GM19468 (cell line): ENCODE measurements around the gene ZNF644.

Source experiments
- ATAC-seq: cut with Tn5 transposase; IDR thresholded peaks from one replicate; pipeline ENCODE4 v1.9.1; 2021; ENCODE audit warnings: mild to moderate bottlenecking, moderate library complexity, moderate number of reproducible peaks; ENCODE audit not compliant: unreplicated experiment; ENCODE audit errors: extremely low read depth

Gene ZNF644

GRCh38 chr1:90993245-90993644, 28.6 kb downstream of the ZNF644 start:
- ATAC-seq, result no peak

- no peak for ATAC-seq
These were observed 31.1 kb downstream of the ZNF644 start for GRCh38 chr1:90990779-90991178.

DNA sequence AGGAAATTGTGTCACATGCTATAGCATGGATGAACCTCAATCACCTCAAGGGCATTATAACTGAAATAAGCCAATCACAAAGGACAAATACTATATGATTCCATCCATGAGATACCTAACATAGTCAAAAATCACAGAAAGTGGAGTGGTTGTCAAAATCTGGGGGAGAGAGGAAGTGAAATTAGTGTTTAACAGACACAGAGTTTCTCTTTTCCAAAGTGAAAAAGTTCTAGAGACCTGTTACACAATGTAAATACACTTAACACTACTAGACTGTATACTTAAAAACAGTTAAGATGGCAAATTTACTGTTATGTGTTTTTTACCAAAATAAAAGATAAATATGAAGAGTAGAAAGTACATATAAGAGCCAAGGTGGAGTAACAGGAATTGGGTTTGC, 31.8 kb downstream of the ZNF644 start:
- no peak for ATAC-seq

GRCh38 chr1:90989302-90989701, 32.5 kb downstream of the ZNF644 start:
- ATAC-seq, result no peak

GRCh38 chr1:90987841-90988240, 34.0 kb downstream of the ZNF644 start:
- no peak for ATAC-seq

GRCh38 chr1:90986953-90987352, 34.9 kb downstream of the ZNF644 start:
- no peak for ATAC-seq

- ATAC-seq, result no peak
These were observed 44.3 kb downstream of the ZNF644 start for GRCh38 chr1:90977522-90977921.

DNA sequence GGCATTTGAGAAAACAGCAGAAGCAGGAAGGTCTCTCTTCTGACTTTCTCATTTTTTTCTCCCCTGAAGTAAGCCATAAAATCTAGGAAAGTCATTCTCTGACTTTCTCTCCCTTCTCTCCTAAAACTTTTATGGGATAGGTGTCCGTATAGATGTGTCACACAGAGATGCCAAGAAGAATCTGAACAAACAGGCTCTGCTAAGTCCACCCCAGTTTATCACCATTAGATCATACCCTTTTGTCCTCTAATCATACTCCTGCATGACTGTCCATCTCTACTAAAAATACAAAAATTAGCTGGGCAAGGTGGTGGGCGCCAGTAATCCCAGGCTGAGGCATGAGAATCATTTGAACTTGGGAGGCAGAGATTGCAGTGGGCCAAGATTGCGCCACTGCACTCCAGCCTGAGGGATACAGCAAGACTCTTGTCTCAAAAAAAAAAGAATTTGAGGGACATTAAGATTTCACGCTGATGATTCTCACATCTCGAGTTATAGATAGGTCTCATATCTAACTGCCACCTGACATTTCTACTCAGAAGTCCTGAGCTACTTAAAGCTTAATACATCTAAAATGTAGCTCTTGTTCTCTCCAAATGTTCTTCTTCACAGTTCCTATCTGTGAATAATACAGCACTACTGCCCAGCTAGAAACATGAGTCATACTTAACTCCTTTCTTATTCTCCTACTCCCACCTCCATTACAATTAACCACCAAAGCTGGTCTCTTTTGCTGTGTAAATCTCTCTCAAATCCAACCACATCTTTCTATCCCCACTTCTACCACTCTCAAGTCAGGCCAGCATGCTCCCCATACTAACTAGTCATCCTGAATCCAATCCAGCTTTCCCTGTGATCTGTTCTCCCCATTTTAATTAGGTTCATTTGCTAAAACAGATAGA, 47.7 kb downstream of the ZNF644 start:
- no peak for ATAC-seq

DNA sequence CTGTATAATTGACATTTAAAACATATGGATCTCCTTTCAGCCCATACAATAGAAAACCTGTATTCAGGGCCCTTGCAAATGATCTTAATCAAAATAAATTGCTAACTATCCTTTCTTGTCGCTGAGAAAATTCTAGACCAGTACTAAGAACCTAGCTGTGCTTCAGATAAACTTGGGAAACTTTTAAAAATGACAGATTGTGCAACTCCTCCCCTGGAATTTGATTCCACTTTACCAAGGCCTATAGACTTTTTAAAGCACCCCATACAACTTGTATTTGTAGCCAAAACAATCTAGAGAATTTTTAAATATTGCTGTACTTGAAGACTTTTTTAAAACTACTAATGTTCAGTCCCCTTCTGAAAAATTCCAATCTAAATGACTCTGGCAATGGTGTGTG, 51.6 kb downstream of the ZNF644 start:
- no peak for ATAC-seq

- no peak for ATAC-seq
These were observed 52.6 kb downstream of the ZNF644 start for GRCh38 chr1:90969241-90969640.

DNA sequence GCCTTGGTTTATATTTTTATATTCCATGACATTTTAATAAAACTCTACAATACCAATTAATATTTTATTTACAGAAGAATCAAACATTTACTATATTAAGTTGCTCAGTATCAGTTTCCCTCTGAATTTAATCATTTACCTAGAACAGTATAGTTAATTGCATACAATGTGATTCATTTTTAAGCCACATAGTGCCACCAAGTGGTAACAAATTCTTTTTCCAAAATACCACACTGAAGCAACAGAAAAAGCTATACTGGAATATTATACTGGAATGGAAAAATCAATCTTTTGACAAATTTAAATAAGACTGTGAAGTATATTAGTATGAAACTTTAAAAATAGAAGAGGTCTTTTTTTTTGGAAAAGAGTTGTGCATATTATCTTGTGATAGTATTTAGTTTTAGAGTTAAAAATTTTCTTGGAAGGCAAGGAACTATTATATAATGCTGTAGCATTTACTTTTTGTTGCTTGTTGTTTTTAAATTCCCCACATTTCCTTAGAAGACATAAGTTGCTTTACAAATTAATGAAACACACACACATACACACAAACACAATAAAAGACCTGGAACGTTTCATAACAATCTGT, 57.3 kb downstream of the ZNF644 start:
- no peak for ATAC-seq

GRCh38 chr1:90963651-90964050, 58.2 kb downstream of the ZNF644 start:
- no peak for ATAC-seq

GRCh38 chr1:90963236-90963635, 58.6 kb downstream of the ZNF644 start:
- ATAC-seq, result no peak

- peak; percentile 47 for ATAC-seq
These were observed 62.3 kb downstream of the ZNF644 start for GRCh38 chr1:90959352-90960206.

DNA sequence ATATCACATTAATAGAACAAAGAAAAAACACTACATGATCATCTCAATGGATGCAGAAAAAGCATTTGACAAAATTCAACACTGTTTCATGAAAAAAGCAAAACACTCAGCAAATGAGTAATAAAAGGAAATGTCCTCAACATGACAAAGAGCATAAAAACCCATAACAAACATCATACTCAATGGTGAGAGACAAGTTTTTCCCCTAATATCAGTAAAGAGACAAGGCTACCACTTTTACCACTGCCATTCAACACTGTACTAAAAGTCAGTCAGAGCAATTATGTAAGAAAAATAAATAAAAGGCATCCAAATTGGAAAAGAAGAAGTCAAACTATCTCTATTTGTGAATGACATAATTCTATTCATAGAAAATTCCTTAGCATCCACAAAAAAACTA, 64.3 kb downstream of the ZNF644 start:
- ATAC-seq, result no peak

DNA sequence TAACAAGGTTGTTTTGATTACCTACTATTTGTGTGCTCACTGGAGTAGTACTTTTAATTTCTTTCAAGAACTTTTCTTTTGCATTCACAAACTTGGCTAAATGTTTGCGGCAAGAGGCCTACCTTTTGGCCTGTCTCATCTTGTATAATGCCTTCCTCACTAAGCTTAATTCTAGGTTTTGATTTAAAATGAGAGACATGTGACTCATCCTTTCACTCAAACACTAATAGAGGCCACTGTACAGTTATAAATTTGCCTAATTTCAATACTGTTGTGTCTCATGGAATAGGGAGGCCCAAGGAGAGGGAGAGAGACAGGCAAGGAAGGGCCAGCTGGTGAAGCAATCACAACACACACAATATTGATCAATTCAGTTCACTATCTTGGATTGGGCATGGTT, 66.1 kb downstream of the ZNF644 start:
- no peak for ATAC-seq

- ATAC-seq, result no peak
These were observed 68.9 kb downstream of the ZNF644 start for GRCh38 chr1:90952906-90953305.

- no peak for ATAC-seq
These were observed 70.8 kb downstream of the ZNF644 start for GRCh38 chr1:90951009-90951408.

DNA sequence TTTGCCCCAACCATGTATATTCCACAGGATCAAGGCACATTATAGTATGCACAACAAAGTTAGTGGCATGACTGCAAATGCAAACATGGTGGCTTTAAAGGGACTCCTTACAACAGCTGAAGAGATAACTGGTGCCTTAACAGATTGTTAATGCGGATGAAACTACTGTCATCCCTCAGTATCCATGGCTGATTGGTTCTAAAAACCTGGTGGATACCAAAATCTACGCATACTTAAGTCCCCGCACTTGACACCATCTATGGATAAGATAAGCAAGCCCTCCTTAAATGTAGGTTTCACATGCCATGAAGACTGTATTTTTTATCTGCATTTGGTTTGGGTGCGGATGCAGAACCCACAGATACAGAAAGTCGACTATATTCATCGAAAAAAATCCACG, 73.5 kb downstream of the ZNF644 start:
- ATAC-seq, result no peak

- ATAC-seq, result no peak
These were observed 75.2 kb downstream of the ZNF644 start for GRCh38 chr1:90946630-90947029.

DNA sequence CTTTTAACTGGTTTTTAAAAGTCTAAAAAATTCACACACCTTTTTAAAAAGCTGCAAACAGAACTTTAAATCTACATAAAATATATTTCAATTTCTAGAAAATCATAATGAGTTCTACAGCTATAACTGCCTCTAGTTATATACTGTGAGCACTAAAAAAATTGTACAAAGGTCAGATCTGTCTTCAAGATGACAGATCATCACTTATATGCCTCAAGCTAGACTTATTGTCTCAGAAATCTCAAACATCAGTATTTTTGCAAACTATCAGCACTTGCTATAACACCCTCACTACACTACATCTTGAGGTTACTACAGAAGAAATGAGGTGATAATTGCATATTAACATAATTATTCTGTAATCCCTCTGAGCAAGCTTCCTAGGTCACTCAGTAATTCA, 76.5 kb downstream of the ZNF644 start:
- no peak for ATAC-seq
